ENCODE results near the gene KIF1C. TPM values are rescaled to one million over a fixed set of nuclear protein-coding genes. Genes with fewer than 3 reads are reported as not detected.

Gene KIF1C
- total RNA-seq = 126 TPM

DNA sequence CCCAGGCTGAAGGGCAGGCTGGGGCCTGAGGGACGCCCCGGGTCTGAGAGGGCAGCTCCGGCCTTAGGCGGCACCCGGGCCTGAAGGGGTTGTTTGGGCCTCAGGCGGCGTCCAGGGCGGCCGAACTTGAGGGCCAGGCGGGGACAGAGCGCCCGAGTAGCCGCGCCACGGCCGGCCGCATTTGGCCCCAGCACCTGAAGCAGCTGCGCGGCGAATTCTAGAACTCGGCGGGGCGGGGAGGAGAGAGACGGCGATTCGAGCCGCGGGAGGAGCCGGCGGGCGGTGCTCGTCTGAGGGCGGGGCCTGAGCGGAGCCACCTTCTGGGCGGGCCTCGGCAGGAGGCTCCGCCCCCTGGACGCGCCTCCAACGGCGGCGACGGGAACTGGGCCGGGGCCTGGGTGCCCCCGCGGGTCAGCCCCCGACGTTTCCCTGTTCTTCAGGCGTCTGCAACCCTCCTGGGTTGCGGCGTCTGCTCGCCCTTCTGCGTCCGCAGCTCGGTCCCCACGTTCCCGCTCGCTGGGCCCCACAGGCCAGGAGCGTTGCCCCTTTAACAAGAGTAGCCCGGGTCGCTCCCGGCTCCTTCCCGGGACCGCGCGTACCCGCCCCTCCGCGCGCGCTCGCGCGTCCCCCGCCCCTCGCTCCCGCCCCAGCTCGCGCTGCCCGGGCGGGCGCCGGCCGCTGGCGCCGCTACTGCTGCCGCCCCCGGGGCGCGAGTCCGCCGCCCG, at the start of gene KIF1C, which contains the start of gene INCA1:
Gene KIF1C (plus strand): TSS at position 649 of the 725 bp plus-strand sequence. CDS start 2,297 bp downstream, outside the sequence.
Gene INCA1 (minus strand): TSS at position 221 of the 725 bp plus-strand sequence. CDS start 3,085 bp downstream, outside the sequence.
- ATAC-seq = peak; percentile 90

DNA sequence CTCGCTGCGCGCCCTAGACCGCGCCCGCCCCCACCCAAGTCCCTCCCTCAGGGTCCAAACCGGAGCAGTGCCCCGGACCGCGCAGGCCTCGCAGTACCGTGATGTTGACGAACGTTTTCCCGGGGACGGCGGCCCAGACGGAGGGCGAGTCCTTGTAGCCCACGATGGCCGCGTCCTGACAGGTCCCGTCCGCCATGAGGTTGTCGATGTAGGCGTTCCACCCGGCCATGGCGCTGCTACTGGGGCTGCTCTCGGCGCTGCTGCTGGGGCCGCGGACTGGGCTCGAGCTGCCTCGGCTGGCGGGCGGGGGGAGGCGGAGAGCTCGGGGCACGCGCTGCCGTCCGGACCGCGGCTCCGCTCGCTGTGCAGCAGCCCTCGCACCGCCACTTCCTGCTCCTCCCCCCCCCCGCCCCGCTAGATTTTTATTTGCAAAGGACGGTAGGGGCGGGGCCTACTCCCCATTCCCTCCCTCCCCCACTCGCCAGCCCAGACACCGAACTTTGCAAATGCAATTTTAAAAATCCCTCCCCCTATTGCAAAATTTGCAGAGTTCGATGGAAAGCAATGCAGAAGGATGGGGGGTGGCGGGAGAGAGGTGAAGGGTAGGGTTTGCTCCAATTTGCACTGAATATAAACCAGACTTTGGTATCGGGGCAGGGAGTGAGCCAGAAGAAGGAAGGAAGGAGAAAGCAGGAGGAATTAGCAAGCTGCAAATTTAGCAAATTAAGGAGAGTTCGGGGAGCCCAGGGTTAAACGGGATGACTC, 49.4 kb upstream of the KIF1C start, which contains the start of gene PFN1:
Gene PFN1 (minus strand): TSS at position 365 of the 765 bp plus-strand sequence. CDS start 136 bp downstream, at position 229.
- DNase-seq (ENCODE audit: low spot score) = peak; percentile 92
- ATAC-seq = peak; percentile 66

More for the DNA sequence above, at the start of gene KIF1C, which contains the start of gene INCA1:
- DNase-seq (ENCODE audit: low spot score) = peak; percentile 95

DNA sequence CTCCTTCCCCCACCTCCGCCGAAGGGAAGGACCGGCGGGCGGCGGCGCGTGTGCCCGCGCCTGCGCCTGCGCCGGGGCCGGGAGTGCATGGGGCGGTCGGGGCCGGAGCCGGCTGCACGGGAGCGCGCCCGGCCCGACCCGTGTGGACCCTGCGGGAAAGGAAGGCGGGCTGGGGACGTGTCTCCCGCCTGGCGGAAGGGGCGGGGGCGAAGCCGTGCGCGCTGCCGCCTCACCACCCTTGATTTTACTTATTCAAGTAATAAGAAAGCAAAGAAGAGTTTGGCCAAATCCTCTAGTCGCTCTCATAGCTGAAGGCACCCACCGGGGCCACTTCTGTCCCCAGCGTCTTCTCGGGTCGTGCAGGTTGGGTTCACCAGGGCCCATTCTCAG, 48.8 kb upstream of the KIF1C start:
- ATAC-seq (peak; percentile 65), DNase-seq (ENCODE audit: low spot score) (peak; percentile 91)

DNA sequence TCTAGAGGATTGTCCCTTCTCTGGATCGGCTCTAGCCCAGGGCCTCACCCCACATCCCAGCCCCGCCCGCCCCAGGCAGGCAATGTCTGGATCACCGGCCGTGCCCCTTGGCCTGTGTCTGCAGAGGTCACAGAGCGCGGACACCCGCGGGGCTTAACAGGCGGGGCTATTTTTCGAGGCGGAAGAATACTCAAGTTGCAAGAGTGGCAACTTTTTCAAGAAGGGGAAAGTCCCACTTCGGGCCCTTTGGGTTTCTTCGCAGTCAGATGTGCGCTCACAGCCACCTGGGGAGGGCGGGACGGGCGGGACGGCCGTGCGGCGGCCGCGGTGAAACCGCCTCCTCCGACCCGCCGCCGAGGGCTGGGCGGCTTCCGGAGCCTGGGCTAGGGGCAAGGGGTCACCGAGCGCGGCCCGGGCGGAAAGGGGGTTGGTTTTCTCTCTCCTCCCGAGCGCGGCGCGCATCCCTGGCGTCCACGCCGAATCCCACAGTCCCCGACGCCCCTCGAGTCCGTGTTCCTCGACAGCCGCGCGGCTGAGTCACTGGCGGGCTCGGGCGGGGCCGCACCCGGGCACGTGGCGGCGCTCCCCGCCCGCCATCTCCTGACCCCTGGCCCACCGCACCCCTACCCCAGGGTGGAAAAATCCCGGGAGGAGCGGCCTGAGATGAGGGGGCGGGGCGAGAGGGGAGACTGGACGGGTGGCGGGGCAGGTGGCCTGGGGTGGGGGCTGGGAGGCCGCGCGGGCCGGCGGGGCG, 48.3 kb upstream of the KIF1C start:
- ATAC-seq = peak; percentile 61
- peak; percentile 91 for DNase-seq (ENCODE audit: low spot score)

DNA sequence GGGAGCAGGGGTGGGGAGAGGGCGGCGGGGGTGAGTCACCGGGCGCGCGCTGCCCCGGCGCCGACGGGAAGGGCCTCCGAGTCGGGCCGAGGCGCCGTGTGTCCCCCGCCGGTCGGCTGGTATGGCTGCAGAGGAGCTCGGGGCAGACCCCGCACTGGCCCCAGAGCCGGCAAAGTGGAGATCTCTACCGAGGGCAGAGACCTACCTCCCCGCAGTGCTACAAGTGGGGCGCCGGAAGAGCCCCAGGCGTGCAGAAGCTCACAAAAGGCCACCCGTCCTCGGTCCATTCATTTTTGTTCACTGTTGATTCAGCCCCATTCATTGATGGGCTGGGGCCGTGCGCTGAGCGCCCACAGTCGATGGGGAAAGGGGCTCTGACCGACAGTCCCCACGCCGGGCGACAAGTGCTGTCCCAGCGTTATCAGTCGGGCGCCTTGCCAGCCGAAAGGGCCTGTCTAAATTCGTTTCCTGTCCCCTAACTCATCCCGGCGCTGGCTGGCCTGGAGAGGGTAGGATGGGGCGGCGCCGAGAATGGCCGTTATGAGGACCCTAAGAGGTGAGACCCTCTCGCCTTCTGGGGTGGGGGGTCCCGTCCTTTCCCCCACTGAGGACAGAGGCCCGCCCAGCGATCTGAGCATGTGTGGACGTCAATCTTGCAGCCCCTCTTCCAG, 47.5 kb upstream of the KIF1C start:
- peak; percentile 9 for ATAC-seq
- peak; percentile 84 for DNase-seq (ENCODE audit: low spot score)

DNA sequence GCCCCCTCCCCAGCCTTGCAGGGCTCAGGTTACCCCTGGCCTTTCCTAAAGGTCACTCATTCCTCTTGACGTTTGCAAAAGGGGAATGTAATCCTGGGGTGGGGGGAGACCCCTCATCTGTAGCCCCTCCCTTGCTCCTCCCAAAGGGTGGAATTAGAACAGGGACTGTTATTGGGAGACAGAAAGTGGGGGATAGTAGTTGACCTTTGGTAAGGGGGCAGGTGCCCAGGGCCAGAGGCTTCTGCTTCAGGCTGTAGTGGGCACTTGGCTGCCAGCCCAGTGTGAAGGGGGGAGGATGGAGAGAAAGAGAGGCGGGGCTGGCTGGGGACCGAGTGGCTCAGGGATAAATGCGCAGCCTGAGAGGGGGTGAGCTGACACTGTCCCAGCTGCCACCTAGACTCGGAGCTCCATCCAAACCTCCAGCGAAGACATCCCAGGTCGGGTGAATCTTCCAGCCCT, 47.0 kb upstream of the KIF1C start, which contains the start of gene ENO3:
Gene ENO3 (plus strand): TSS at position 374 of the 459 bp plus-strand sequence. CDS start 711 bp downstream, outside the sequence.
- peak; percentile 7 for ATAC-seq
- peak; percentile 84 for DNase-seq (ENCODE audit: low spot score)

DNA sequence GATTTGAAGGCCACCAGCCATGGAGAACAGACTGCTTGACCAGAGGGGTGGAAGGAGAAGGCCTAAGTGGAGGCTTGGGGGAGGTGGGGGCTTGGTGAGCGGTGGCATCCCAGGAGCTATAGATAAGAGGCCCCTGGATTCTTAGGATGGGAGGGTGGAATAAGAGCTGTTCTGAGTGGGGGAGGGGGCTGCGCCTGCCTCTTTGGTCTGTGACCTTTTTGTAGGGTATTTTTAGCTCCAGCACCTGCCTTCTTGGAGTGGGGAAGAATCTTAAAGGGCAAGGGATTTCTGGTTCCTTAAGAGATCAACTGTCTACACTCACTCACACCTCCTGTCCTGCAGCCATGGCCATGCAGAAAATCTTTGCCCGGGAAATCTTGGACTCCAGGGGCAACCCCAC, 46.3 kb upstream of the KIF1C start:
- ATAC-seq = no peak
- no peak for DNase-seq (ENCODE audit: low spot score)

DNA sequence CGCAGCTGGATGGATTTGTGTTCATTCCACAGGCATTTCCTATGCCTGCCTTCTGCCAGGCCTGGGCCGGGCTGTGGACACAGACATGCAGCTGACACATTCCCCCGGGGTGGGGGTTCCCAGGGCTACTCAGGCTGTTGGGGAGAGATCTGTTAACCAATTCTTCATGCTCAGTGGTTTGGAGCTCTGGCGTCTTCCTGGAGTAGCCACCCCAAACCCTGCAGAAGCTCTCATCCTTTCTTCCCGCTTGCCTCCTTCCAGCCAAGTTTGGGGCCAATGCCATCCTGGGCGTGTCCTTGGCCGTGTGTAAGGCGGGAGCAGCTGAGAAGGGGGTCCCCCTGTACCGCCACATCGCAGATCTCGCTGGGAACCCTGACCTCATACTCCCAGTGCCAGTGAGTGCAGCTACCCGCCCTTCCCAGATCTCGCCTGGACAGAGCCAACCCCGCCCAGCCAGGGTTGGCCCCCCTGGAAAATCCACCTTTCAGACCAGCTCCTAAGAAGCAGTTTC, 44.2 kb upstream of the KIF1C start:
- no peak for DNase-seq (ENCODE audit: low spot score)
- no peak for ATAC-seq

DNA sequence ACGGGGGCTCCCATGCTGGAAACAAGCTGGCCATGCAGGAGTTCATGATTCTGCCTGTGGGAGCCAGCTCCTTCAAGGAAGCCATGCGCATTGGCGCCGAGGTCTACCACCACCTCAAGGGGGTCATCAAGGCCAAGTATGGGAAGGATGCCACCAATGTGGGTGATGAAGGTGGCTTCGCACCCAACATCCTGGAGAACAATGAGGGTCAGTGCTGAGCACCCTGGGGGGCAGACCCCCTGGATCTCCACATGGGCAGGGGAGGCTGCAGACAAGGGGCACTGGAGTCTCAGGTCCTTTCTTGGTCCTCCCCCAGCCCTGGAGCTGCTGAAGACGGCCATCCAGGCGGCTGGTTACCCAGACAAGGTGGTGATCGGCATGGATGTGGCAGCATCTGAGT, 42.7 kb upstream of the KIF1C start:
- no peak for ATAC-seq
- DNase-seq (ENCODE audit: low spot score) = no peak

DNA sequence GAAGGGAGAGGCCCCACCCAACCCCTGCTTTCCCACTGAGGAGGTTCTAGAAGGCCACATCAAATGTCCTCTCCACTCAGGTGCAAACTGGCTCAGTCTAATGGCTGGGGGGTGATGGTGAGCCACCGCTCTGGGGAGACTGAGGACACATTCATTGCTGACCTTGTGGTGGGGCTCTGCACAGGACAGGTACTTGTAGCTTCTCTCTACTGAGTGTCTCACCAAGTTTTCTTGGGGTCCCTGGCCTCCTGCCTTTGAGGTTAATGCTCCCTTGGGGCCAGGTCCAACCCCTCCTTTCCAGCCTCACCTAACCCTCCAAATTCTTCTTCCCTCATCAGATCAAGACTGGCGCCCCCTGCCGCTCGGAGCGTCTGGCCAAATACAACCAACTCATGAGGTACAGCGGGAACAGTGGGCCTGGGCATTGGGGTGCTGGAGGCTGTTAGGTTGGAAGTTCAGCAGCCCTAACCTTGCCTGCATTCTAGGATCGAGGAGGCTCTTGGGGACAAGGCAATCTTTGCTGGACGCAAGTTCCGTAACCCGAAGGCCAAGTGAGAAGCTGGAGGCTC, 41.2 kb upstream of the KIF1C start:
- no peak for DNase-seq (ENCODE audit: low spot score)
- ATAC-seq = no peak

DNA sequence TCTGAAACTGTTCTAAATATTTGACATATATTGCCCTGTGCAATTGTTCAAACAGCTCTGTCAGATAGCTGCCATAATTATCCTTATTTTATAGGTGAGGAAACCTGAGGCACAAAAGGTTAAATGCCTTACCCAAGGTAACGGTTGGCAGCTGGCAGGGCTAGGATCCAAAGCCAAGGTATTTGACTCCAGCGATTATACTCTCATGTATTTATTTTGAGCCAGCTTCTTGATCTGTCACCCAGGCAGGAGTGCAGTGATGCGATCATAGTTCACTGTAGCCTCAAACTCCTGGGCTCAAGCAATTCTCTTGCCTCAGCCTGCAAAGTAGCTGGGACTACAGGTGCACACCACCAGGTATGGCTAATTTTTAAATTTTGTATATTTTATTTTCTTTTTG, 39.6 kb upstream of the KIF1C start:
- peak; percentile 75 for DNase-seq (ENCODE audit: low spot score)
- peak; percentile 91 for ATAC-seq

DNA sequence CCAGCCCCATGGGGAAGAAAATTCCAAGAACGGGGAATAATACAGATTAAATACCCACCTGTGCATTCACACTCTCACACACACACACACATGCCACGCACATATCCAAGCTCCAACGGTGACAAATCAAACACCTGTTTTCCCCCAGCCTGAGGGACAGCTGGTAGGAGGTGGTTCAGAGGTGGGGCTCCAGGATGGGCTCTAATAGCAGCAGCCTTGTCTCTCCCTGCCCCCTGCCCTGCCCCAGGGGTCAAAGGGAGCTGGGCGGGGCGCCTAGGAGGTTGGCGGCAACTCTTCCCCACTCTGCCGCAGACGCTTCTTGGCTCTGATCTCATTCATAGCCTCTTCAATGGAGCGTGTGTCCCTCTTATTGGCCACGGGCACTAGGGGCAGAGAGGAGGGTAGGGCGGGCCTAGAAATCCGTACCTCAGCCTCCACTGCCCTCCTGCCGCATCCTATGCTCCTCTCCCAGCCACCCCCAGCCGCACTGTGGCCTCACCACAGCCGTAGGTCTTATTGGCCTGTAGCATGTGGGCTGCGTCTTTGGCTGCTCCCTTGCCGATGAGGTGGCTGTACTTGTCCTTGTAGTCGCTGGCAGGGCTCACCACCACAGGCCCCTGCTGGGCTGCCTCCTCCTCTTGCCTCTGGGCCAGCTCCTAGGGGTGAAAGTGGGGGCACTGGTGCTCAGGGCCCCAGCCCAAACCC, 38.3 kb upstream of the KIF1C start:
- DNase-seq (ENCODE audit: low spot score) = no peak
- peak; percentile 22 for ATAC-seq

DNA sequence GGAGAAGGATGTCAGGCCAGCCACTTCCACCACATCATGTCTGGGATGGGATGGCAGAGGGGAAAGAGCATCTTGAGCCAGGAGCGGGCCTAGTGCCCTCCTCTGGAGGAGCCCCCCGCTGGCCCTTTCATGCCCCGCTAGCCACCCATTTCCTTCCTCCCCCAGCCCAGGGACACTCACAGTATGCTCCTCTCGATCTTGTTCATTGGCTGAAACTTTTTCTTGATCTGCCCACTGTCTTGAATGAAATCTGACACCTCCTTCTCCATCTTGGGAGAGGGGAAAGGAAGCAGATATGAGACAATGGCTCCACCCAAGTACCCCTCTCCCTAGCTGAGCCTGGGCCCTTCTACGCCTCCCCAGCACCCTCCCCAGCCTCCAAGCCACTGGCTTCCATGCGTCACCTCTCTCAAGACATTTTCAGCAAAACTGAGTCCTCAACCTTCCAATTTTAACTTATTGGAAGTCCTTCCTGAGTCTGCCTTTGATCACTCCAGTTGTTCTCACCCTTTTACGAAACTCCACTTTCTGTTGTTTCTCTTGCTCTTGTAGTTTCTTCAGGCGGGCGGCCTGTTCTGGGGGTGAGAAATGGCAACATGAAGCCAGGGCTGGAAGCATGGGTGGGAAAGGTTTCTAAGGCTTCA, 37.3 kb upstream of the KIF1C start:
- DNase-seq (ENCODE audit: low spot score) (no peak), ATAC-seq (no peak)

DNA sequence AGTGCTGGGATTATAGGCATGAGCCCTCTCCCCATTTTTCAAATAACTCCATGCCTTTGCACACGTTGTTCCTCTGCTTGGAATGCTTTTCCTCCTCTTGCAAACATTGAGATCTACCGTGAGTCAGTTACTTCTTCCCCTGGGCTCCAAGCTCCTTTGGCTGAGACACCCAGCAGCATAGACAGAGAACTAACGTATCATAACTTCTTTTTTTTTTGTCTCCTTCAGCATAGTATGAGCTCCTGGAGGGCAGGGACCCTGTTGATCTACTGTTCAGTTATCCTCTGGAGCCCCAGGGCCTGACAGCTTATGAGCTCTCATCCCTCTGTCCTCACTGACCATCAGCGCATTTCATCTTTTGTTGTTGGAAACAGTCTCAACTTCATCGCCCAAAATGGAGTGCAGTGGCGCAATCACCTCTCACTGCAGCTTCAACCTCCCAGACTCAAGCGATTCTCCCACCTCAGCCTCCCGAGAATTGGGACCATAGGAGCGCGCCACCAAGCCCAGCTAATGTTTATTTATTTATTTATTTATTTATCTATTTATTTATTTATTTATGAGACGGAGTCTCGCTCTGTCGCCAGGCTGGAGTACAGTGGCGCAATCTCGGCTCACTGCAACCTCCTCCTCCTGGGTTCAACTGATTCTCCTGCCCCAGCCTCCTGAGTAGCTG, 32.3 kb upstream of the KIF1C start:
- ATAC-seq (no peak), DNase-seq (ENCODE audit: low spot score) (no peak)

DNA sequence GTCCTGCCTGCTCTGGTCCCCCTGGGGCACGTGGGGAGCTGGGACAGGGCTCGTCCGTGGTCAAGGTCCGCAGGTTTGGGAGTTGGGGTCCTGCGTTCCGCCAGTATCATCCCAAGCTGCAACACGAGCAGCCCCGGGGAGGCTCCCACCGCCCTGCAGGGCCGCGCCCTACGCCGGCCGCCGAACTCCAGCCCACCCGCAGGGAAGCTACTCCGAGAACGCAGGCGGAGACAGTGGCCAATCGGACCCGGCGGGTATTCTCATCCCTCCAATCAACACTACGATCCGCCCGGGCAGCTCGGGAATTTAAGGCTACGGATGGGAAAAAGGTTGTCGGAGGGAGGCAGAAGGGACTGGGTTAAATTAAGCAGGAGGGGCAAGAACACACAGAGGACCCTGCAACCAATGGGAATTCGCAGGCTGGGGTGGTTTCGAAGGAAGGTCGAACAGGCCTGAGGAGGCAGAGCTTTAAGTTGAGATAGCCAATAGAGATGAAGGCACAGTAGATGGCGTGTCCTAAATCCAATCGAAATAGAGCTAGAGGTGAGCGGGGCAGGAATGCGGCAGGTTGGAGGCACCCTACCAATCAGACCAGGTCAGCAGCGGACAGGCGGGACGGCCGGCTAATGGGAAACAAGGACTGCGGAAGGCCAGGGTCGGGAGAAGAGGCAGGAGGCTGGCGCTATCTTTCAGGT, 30.8 kb upstream of the KIF1C start:
- peak; percentile 77 for ATAC-seq
- peak; percentile 99 for DNase-seq (ENCODE audit: low spot score)

DNA sequence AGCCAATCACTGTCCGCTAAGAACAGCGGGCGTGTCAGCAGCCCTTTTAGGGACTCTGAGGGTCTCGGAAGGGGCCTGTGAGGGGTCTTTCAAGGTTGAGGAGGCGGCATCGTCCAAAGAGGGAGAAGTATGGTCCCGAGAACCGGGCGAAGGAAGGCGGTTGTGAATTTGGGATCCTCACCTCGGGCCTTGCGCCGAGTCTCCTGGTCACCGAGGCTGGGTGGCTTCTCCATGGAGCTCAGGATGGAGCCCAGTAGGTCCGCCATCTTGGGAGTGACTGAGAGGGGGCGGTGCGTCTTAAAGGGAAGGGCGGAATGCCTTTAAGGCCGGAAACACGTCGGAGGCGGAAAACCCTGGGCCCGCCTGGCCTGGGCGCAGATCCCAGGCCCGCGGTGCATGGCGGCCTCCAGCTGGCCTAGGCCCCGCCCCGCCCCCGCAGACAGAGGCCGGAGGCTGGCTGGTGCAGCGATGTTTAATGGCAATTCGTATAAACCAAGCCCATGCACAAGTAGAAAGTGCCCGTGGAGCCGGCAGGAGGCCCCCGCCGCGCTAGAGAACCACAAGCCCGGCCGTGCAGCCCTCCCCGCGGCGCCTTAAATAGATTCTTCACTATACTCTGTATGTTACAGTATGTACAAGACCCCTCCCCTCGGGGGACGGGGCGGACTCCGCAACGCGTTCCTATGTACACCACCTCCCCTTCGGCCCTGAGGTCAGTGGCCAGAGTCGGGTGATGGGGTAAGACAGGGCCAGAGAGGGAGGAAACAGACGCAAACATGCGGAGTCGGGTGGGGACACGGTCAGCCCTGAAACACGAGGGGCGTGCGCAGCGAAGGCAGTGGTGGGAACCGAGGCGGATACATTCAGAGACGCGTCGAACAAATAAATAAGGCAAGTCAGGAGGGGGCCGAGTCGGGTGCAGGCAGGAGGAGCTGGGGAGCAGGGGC, 29.9 kb upstream of the KIF1C start, which contains the start of gene SPAG7:
Gene SPAG7 (minus strand): TSS at position 279 of the 947 bp plus-strand sequence. CDS start 13 bp downstream, at position 266.
- DNase-seq (ENCODE audit: low spot score) (peak; percentile 97), ATAC-seq (peak; percentile 77)

All from left lobe of liver (tissue), 2 donors.